Right lung (tissue), 5 donors: ENCODE data around the gene SEMA4A. TPM values are rescaled to one million over a fixed set of nuclear protein-coding genes. Genes with fewer than 3 reads are reported as not detected.
"Not testable (repeated sequence)": the region's sequence is repeated elsewhere in the genome, so short reads cannot be mapped to it uniquely, and the experiment has no call there.

ENCODE experiments used
- DNase-seq, 2 donors: peaks; one replicate each; pipeline ENCODE4 v3.0.0-alpha.2; 2013
- polyA plus RNA-seq, 5 donors: library from polyadenylated mRNA; unstranded; fragments of 120-200 nt; gene quantifications; one replicate each; pipeline versions ENCODE4 v1.2.1 to v1.2.3, GENCODE V29; 2013; ENCODE audit warnings: inconsistent platforms in 1 of 5, low replicate concordance in 1 of 5; ENCODE audit not compliant: insufficient read length in 5 of 5, insufficient read depth in 1 of 5

SEMA4A gene
- polyA plus RNA-seq, 5 donors = 15.2 to 26.3 (median 24.5) TPM

DNA sequence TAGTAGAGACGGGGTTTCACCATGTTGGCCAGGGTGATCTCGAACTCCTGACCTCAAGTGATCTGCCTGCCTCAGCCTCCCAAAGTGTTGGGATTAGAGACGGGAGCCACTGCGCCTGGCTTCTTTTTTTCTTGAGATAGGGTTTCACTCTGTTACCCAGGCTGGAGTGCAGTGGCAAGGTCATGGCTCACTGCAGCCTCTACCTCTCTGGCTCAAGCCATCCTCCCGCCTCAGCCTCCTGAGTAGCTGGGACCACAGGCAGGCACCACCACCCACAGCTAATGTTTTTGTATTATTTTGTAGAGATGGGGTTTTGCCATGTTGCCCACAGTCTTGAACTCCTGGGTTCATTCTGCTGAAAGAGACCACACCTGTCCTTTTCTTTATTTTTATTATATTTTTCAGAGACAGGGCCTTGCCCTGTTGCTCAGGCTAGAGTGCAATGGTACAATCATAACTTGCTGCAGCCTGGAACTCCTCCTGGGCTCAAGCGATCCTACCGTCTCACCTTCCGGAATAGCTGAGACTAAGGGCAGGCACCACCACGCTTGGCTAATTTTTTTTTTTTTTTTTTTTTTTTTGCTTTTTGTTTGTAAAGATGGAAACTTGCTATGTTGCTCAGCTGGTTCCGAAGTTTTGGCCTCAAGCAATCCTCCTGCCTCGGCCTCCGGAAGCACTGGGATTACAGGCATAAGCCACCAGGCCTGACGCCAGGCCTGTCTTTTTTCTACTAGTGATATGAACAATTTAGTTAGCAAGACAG lies 35.8 kb upstream of the SEMA4A start:
- no peak for DNase-seq

GRCh38 chr1:156118177-156118868 lies 35.1 kb upstream of the SEMA4A start:
- DNase-seq = no peak

GRCh38 chr1:156119503-156120209 lies 33.7 kb upstream of the SEMA4A start:
- no peak for DNase-seq

GRCh38 chr1:156120318-156120717 lies 33.1 kb upstream of the SEMA4A start:
- DNase-seq = no peak

DNA sequence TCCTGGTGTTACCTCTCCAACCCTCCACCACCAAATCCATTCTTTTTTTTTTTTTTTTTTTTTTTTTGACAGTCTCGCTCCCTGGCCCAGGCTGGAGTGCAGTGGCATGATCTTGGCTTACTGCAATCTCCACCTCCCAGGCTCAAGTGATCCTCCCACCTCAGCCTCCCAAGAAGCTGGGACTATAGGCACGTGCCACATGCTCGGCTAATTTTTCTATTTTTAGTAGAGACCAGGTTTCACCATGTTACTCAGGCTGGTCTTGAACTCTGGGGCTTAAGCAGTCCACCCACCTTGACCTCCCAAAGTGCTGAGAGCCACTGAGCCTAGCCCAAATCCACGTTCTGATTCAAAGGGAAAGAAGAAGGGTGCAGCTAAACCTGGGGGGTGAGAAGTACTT lies 32.4 kb upstream of the SEMA4A start:
- DNase-seq = not testable (repeated sequence)

GRCh38 chr1:156121457-156121856 lies 31.9 kb upstream of the SEMA4A start:
- no peak for DNase-seq

DNA sequence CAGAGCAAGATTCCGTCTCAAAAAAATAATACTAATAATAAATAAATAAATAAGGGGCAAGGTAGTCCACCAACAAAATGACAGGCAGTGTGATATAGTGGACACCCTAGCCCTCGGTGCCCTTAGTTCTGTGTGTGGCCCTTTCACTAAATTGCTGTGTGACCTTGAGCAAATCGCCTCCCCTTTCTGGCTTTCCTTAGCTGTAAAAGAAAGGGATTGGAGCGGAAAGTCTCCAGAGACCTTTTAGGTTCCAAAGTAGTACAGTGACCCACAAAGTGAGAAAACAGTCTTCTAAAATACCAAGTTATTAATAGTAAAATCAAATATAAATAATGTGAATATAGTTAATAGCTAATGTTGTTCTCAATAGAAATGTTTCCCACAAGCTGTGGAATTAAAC lies 31.3 kb upstream of the SEMA4A start:
- DNase-seq = no peak

DNA sequence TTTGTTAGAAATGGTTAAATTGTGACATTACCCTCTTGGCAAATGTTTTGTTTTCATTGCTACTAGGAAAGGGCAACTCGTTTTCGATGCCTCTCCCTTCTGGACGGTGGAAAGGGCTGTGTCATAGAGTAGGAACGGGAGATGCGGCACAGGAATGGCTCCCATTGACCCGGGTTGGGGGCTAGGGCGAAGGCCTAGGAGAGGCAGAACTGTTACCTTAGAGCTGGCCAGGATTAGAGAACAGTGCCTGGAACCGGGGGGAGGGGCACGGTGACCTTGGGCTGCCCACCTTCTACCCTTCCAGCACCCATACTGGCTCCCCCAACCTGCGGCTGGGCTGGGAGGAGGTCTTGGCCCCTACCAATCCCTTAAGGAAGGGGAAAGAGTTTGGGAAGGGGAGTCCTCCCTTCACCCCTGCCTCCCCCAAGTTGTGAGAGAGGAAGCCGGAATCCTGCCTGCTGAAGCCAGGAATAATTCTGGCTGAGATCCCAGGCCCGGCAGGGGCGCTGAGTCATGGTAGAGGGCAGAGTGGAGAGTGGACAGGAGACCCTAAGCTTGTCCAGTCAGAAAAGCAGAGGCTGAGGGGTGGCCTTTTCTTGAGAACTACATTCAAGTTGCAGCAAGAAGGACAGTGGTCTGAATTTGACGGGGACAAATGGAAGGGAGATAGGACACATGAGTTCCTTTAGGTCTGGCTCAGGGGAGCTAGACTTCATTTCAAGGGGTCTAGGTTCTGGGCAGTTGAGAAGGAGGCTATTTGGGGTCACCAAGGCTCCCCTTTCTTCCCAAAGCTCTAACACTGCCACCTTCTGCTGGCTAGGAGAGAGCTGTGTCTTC lies 30.6 kb upstream of the SEMA4A start:
- DNase-seq = peak; percentile 62 to 78

GRCh38 chr1:156123356-156124196 lies 29.8 kb upstream of the SEMA4A start:
- peak; percentile 97 to 98 for DNase-seq

DNA sequence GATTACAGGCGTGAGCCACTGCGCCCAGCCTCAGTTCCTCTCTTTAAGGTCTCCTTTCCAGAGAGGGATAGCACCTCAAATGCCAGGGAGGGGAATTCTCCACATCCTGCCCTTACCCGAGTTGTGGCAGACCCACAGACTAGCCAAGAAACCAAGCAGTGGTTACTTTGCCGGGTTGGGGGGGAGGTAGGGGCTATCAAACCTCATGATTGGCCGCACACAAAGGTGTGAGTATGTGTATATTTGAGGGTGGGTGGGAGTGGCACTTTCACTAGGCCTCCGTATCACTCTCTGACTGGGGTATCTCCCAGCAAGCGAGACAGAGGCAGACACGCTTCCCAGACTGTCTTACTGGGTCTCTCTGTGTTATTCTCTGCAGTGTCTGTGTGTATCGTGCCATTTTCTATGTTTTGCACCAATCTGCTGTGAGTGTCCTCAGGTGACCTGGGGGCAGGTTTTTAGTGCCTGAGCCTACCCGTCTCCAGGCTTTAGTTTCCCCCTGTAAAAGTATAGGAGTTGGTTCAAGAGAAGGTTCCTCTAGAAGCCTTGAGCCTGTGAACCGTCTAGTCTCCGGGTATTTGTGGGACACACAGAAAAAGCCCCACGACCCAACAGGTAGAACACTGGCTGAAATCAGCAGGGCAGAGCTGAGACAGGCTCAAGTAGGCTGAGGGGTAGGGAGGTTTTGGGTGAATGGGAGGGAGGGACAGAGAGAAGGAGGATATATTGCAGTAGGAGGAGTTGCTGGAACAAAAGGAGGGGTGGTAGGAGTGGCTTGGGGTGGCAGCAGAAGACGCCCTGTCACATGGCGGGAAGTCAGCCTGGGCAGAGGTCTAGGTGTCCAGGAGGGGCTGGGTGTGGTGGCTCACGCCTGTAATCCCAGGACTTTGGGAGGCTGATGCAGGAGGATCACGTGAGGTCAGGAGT lies 28.6 kb upstream of the SEMA4A start:
- DNase-seq = no peak

DNA sequence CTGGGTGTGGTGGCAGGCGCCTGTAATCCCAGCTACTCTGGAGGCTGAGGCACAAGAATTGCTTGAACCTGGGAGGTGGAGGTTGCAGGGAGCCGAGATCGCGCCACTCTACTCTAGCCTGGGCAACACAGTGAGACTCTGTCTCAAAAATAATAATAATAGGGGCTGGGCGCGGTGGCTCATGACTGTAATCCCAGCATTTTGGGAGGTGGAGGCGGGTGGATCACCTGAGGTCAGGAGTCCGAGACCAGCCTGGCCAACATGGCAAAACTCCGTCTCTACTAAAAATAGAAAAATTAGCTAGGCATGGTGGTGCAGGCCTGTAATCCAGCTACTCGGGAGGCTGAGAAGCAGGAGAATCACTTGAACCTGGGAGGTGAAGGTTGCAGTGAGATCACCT lies 27.8 kb upstream of the SEMA4A start:
- DNase-seq = not testable (repeated sequence)

GRCh38 chr1:156126043-156126629 lies 27.2 kb upstream of the SEMA4A start:
- peak; percentile 73 to 81 for DNase-seq

DNA sequence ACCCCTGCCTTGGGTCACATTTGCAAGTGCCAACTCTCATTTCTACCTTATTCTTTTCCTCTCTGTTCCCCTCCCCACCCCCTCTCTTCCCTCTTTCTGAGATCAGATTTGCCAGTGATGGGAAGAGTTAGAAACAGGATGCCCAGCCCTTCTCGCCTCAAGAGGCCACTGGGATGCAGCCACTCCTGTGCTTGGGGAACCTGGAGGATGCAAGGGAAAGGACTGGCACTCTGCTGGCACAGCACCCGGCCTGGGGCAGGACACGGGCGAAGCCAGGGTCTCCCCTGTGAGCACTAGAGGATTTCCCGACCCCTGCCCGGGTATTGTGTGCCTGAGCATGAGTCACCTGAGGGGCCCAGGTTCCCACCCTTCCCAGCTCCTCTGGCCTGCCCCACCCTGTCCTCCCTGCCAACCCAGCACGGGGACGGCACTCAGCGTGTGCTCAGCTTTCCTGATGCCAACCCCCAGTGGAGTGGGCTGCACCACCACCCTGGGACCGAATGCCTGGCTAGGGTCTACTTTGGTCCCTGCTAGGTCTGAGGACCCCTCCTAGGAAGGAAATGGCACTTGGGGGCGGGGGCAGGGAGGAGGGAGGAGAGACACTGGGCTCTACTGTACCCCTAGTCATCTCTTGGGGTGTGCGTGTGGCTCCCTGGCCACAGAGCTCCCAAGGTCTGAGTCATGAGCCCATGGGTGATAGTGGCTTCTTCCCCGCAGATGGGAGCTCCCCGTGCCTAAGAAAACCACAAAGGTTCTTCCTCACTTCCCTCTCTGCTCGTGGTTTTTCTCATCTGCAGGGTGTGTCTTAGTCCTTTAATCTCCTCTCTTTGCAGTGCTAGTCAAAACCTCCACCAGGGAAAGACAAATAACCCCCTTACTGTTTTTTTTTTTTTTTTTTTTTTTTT lies 26.5 kb upstream of the SEMA4A start:
- no peak for DNase-seq

DNA sequence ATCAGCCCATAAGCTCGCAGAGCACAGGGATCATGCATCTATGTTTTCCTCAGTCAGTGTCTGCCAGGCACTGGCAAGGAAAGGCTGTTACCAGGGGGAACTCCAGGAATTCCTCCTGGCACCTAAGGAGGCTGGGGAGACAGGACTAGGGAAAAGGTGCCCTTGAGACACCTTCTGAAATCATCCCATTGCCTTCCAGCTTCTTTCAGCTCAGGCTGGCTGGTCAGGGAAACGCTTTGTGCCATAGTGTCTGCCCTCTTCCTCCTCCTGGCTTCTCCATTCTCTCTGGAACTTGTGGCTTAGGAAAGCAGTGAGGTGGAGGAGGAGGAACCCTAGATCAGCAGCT lies 25.1 kb upstream of the SEMA4A start:
- no peak for DNase-seq

DNA sequence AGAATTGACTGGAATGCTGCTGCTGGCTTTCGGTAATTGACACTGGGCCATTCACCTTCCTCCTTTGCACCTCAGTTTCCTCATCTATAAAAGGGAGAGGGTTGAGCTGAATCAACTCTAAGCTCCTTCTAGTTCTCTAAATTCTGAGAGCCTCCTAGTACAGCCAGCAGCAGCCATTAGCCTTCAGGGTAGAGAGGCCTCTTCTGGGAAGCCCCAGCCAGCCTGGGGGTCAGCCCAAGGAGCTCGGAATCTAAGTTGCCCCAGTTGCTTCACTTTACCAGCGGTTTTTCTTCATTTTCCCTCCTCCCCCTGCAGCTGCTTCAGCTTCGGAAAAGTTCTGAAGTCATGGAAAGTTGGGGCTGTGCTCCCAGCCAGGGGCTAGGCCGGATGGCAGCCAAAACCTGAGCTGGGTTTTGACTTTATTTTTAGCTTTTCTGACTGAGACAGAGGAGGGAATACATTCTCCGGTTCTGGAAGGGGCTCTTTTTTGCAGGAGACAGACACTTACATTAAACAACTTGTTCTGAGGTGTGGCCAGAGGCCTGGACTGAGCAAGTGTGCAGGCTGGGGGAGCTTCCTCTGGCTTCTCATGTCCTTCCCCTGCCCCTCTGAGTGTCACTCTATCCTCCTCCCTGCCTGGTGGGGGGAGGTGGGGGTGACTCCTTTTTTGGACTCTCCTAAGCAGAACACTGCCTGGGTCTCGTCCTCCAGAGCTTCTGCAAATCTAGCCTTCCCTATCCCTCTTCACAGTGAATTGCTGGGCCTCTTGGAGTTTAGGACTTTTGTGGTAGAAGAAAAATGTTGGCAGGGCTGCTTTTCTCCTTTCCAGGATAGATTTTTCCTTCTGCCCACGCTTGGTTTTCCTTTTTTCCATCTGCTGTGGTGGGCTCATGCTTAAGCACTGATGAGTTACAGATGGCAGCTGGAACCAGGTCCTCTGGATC lies 24.5 kb upstream of the SEMA4A start:
- DNase-seq = peak; percentile 77 to 81

- DNase-seq = peak; percentile 82 to 87
These were observed 23.5 kb upstream of the SEMA4A start for GRCh38 chr1:156129687-156130577.
